ENCODE data around the gene MCF2L2.
"Not testable (repeated sequence)": the region's sequence is repeated elsewhere in the genome, so short reads cannot be mapped to it uniquely, and the experiment has no call there.

MCF2L2 gene

DNA sequence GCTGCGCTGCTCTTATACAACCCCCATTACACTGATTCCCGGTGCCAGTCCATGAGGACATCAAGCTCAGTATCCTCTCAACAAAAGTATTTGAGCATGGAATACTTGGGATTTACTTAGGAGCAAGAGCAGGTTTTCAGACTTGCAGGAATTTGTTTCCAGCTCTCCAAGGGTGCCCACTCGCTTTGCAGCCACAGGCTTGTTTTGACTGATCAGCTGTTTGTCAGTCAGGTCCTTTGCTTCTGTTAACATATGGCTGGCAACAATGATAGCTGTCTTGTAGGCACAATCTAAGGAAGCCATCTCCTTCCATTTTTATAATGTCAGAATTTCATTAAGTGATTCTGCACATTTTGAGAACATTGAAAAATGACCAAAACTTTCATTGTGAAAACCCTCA is 38.2 kb upstream of the MCF2L2 start:
- no peak for DNase-seq (ENCODE audit: low read depth)
- no peak overlapping the region for H3K4me3 ChIP-seq (ENCODE audit: control insufficient read depth, low read depth, low read length)
- TF ChIP-seq, protein P1, sequence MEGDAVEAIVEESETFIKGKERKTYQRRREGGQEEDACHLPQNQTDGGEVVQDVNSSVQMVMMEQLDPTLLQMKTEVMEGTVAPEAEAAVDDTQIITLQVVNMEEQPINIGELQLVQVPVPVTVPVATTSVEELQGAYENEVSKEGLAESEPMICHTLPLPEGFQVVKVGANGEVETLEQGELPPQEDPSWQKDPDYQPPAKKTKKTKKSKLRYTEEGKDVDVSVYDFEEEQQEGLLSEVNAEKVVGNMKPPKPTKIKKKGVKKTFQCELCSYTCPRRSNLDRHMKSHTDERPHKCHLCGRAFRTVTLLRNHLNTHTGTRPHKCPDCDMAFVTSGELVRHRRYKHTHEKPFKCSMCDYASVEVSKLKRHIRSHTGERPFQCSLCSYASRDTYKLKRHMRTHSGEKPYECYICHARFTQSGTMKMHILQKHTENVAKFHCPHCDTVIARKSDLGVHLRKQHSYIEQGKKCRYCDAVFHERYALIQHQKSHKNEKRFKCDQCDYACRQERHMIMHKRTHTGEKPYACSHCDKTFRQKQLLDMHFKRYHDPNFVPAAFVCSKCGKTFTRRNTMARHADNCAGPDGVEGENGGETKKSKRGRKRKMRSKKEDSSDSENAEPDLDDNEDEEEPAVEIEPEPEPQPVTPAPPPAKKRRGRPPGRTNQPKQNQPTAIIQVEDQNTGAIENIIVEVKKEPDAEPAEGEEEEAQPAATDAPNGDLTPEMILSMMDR (conservative IDR thresholded peaks at IDR 0.05; ENCODE audit: control insufficient read depth, insufficient read depth, low read depth, low read length) = no peak

DNA sequence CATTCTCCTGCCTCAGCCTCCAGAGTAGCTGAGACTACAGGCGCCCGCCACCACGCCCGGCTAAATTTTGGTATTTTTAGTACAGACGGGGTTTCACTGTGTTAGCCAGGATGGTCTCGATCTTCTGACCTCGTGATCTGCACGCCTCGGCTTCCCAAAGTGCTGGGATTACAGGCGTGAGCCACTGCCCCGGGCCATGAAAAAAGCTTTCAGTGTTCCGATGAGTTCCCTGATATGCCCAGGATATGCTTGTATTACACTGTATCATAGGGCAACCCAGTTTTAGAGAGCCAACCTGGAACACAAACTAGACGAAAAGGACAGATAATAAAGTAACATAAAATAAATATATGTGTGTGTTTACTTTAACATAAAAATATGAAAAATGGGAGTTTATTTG is 37.3 kb upstream of the MCF2L2 start:
- DNase-seq (ENCODE audit: low read depth); H3K4me3 ChIP-seq (ENCODE audit: control insufficient read depth, low read depth, low read length): not testable (repeated sequence)

DNA sequence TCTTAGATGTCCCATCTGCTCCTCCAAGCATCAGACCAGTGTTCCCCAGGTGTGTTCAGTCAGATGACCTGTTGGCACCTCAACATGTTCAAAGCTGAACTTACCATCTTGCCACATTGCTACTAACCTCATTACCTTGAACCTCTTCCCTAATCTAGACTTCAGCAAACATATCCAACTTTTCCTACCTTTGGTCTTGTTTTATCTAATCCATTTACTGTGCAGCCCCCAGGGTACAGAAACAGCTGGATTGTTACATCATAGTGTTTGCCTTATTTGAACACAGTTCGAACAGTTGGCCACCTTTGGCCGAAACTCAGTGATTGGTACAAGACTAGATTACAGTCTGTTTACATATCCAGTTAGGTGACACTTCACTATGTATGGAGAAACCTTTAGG is 36.1 kb upstream of the MCF2L2 start:
- DNase-seq (ENCODE audit: low read depth) = no peak
- no peak overlapping the region for H3K4me3 ChIP-seq (ENCODE audit: control insufficient read depth, low read depth, low read length)
- TF ChIP-seq, protein P1 (conservative IDR thresholded peaks at IDR 0.05; ENCODE audit: control insufficient read depth, insufficient read depth, low read depth, low read length) = no peak

DNA sequence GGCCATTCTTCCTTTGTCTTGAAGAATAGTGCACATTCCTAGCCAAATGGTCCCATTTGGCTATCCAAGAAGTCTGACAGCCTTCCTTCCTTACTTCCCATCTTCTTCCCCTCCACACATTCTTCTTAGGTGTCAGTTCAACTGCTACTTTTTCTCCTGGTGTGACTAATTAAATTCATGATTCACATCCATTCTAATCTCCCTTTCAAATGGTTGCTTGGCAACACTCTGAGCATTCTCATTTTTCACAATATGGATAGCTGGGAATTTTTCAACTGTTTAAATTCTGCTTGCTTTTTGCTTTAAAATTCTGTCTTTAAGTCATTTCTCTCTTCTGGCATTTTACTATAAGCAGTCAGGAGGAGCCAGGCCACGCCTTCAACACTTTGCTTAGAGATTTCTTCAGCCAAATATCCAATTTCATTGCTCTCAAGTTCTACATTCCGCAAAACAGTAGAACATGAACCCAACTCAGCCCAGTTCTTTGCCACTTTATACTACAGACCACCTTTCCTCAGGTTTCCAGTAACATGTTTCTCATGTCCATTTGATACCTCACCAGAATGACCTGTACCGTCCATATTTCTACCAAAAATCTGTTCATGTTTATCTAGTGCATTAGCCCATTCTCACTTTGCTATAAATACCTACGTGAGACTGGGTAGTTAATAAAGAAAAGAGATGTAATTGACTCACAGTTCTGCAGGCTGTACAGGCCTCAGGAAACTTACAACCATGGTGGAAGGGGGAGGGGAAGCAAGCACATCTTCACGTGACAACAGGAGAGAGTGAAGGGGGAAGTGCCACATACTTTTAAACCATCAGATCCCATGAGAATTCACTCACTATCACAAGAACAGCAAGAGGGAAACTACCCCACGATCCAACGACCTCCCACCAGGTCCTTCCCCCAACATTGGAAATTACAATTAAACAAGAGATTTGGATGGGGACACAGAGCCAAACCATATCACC is 31.9 kb upstream of the MCF2L2 start:
- H3K4me3 ChIP-seq (ENCODE audit: control insufficient read depth, low read depth, low read length) = no peak overlapping the region
- DNase-seq (ENCODE audit: low read depth) = no peak
- TF ChIP-seq, protein P1 (conservative IDR thresholded peaks at IDR 0.05; ENCODE audit: control insufficient read depth, insufficient read depth, low read depth, low read length) = no peak

DNA sequence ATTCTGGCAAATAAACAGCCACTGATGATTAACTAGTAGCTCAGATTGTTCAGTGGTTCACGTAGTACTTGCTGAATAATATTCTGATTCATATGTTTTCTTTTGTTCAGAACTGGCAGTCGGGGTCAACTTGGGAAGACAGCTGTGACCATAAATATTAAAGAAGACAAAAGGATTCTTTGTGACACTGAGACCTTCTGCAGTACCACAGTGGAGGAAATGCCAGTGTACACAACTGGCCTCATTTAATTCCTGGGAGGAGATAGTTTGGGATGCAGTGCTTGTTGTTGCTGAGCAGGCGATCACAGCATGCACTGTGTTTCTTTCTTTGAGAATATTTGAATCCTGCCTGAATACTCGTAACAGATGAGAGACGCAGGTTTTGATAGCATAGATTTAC is 26.7 kb upstream of the MCF2L2 start:
- TF ChIP-seq, protein P1 (conservative IDR thresholded peaks at IDR 0.05; ENCODE audit: control insufficient read depth, insufficient read depth, low read depth, low read length) = no peak
- H3K4me3 ChIP-seq (ENCODE audit: control insufficient read depth, low read depth, low read length) = no peak overlapping the region
- peak; percentile 75 for DNase-seq (ENCODE audit: low read depth)

DNA sequence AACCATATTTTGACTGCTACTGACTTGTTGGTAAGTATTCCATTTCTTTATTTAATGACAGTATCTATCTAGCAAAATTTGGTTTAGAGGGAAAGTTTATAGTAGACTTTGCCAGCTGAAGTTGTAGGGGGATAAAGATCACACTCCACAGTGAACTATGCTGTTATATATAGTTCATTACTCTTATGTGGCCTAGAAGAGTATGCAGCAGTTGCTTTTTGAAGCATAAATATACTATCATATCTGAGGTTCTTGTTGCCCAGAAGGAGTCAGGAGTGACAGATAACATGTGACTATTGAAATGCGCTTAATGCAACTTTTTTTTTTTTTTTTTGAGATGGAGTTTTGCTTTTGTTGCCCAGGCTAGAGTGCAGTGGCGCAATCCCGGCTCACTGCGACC is 25.6 kb upstream of the MCF2L2 start:
- no peak for DNase-seq (ENCODE audit: low read depth)
- TF ChIP-seq, protein P1 (conservative IDR thresholded peaks at IDR 0.05; ENCODE audit: control insufficient read depth, insufficient read depth, low read depth, low read length) = no peak
- H3K4me3 ChIP-seq (ENCODE audit: control insufficient read depth, low read depth, low read length) = no peak overlapping the region

DNA sequence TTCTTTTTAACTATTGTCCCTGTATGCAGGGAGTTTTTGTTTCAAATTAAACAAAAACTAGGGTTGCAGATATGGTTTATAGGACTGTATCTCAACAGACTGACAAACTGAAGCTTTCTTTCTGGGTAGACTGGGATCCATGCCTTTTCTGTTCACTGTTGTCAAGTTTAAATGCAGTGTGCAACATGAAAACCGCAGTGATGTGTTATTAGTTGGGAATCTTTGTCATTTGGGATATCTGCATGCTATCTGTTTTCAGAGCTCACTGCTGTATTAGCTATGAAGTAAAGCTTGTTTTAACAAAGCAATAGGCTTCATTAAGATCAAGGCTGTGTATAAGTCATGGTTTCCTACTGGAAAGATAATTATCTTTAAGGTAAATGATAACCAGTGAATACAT is 21.4 kb upstream of the MCF2L2 start:
- TF ChIP-seq, protein P1 (conservative IDR thresholded peaks at IDR 0.05; ENCODE audit: control insufficient read depth, insufficient read depth, low read depth, low read length) = no peak
- DNase-seq (ENCODE audit: low read depth) = no peak
- no peak overlapping the region for H3K4me3 ChIP-seq (ENCODE audit: control insufficient read depth, low read depth, low read length)

Data from fibroblast of mammary gland (primary cell).